ENCODE data around the gene CISD3.

CISD3 gene

GRCh38 chr17:38783227-38783626 is 53.1 kb downstream of the CISD3 start:
- TF ChIP-seq EZH2phosphoT487 (IDR thresholded peaks at IDR 0.05; ENCODE audit: borderline replicate concordance) (no peak), CTCF (conservative IDR thresholded peaks at IDR 0.05; ENCODE audit: low read length) (no peak)

More at GRCh38 chr17:38783227-38783626, 53.1 kb downstream of the CISD3 start:
- H3K79me2 ChIP-seq (ENCODE audit: insufficient read depth, low read length), result no peaks in the 10 kb centered on the region
- peaks cover 8% of the 10 kb centered on the region for H3K4me1 ChIP-seq (ENCODE audit: insufficient read depth, low read length, poor library complexity, severe bottlenecking)
- H3K4me2 ChIP-seq (ENCODE audit: low read depth, low read length, poor library complexity, severe bottlenecking), result no peak overlapping the region
- no peaks in the 10 kb centered on the region for H3K9me3 ChIP-seq (ENCODE audit: insufficient read depth, low read depth, low read length)
- no peaks in the 10 kb centered on the region for H4K20me1 ChIP-seq (ENCODE audit: insufficient read depth, low read length, poor library complexity, severe bottlenecking)
- H2AFZ ChIP-seq (ENCODE audit: low read length), result no peak overlapping the region
- H3K27me3 ChIP-seq (ENCODE audit: insufficient read depth, low read length, poor library complexity, severe bottlenecking), result no peaks in the 10 kb centered on the region
- no peak overlapping the region for H3K4me3 ChIP-seq (ENCODE audit: low read length, poor library complexity, severe bottlenecking)
- peaks cover 80% of the 10 kb centered on the region; the same call in 1 of the 2 replicates for H3K36me3 ChIP-seq (ENCODE audit: insufficient read depth, low read length)
- H3K9ac ChIP-seq (ENCODE audit: low read depth, low read length, poor library complexity, severe bottlenecking), result no peak overlapping the region
- H3K9me2 ChIP-seq (replicated peaks; ENCODE audit: low read depth, low read length), result no peaks in the 10 kb centered on the region
- no peaks in the 10 kb centered on the region for H3F3A ChIP-seq (ENCODE audit: low read depth)

Measured in Loucy (cell line).